Breast epithelium (tissue), 4 donors: ENCODE data around the gene RYR1. TPM values are rescaled to one million over a fixed set of nuclear protein-coding genes. Genes with fewer than 3 reads are reported as not detected.
"Not testable (repeated sequence)": the region's sequence is repeated elsewhere in the genome, so short reads cannot be mapped to it uniquely, and the experiment has no call there.

Source experiments
- DNase-seq, 2 donors: peaks; one replicate each; pipeline ENCODE4 v3.0.0-alpha.2; 2019; ENCODE audit warnings: low spot score in 2 of 2
- H3K27ac ChIP-seq, 2 donors: fragments of 200-600 bp; sonication (generic) in 1 of 2; one replicate each; pipeline ENCODE4 v1.5.1; 2016 to 2019; ENCODE audit warnings: mild to moderate bottlenecking in 1 of 2
- H3K27me3 ChIP-seq, 2 donors: fragments of 200-600 bp; sonication (generic) in 1 of 2; one replicate each; pipeline versions ENCODE4 v1.5.1 to v1.6.0; 2017 to 2019; ENCODE audit warnings: control low read depth in 1 of 2, mild to moderate bottlenecking in 1 of 2
- H3K36me3 ChIP-seq: fragments of 200-600 bp; one replicate; pipeline ENCODE4 v1.5.1; 2019
- H3K4me1 ChIP-seq, 2 donors: fragments of 200-600 bp; sonication (generic); one replicate each; pipeline ENCODE4 v1.5.1; 2016 to 2019; ENCODE audit warnings: control low read depth in 1 of 2
- H3K4me3 ChIP-seq, 3 donors: fragments of 200-600 bp; sonication (generic); 1 replicate in 2 of 3; 2 replicates in 1 of 3; pipeline ENCODE4 v1.5.1; 2016 to 2019; ENCODE audit warnings: mild to moderate bottlenecking in 3 of 3, moderate library complexity in 2 of 3
- H3K9me3 ChIP-seq, 2 donors: fragments of 200-600 bp; sonication (generic) in 1 of 2; one replicate each; pipeline ENCODE4 v1.5.1; 2016 to 2019; ENCODE audit warnings: control low read depth in 1 of 2
- CTCF ChIP-seq, 3 donors: fragments of 450-650 bp; IDR thresholded peaks; one replicate each; pipeline ENCODE4 v1.5.1; 2016 to 2017; ENCODE audit warnings: antibody characterized with exemption in 3 of 3, mild to moderate bottlenecking in 3 of 3, moderate library complexity in 3 of 3
- POLR2A ChIP-seq: fragments of 450-650 bp; IDR thresholded peaks from one replicate; pipeline ENCODE4 v1.6.1; 2016; ENCODE audit warnings: antibody characterized with exemption, mild to moderate bottlenecking, moderate library complexity
- POLR2AphosphoS5 ChIP-seq, 3 donors: sonication (generic); formaldehyde crosslinking; IDR thresholded peaks; one replicate each; pipeline ENCODE4 v1.6.1; 2017; ENCODE audit warnings: antibody characterized with exemption in 3 of 3
- intact Hi-C: fragments of 100-400 bp; cut with DNase I; formaldehyde crosslinking; loops from one replicate; pipeline ENCODE4 v1.15.1; 2023; ENCODE audit warnings: low total_unique reads
- total RNA-seq, 3 donors: library from RNA; depleted of rRNA; stranded (reverse); fragments of >200 nt; gene quantifications; one replicate each; pipeline ENCODE4 v1.1.0, GENCODE V29; 2016

The RYR1 gene
- total RNA-seq, 3 donors from 2014 or later: 1.3 to 6.7 (median 3.5) TPM

GRCh38 chr19:38470788-38471480 lies 37.4 kb downstream of the RYR1 start:
- Histone ChIP-seq H3K4me3 (no peak overlapping the region), H3K9me3 (peaks cover 0 to 3% of the 10 kb centered on the region in 2 donors), H3K4me1 (no peaks in the 10 kb centered on the region), H3K27me3 (no peaks in the 10 kb centered on the region), H3K36me3 (no peaks in the 10 kb centered on the region), H3K27ac (no peak overlapping the region)
- TF ChIP-seq CTCF (IDR thresholded peaks at IDR 0.05) (no peak), POLR2A (no peak), POLR2AphosphoS5 (IDR thresholded peaks at IDR 0.05) (no peak)
- intact Hi-C loops: no loop called here
- no peak for DNase-seq

GRCh38 chr19:38472725-38473124 lies 39.2 kb downstream of the RYR1 start:
- intact Hi-C loops, H3K4me1 ChIP-seq, DNase-seq, H3K27me3 ChIP-seq, H3K9me3 ChIP-seq, H3K27ac ChIP-seq, H3K36me3 ChIP-seq, H3K4me3 ChIP-seq: not testable (repeated sequence)

GRCh38 chr19:38473201-38473600 lies 39.7 kb downstream of the RYR1 start:
- Histone ChIP-seq H3K4me3 (no peak overlapping the region), H3K27me3 (no peaks in the 10 kb centered on the region), H3K36me3 (no peaks in the 10 kb centered on the region), H3K9me3 (no peaks in the 10 kb centered on the region), H3K4me1 (no peaks in the 10 kb centered on the region), H3K27ac (no peak overlapping the region)
- intact Hi-C loops: no loop called here
- TF ChIP-seq POLR2AphosphoS5 (IDR thresholded peaks at IDR 0.05) (no peak), CTCF (IDR thresholded peaks at IDR 0.05) (no peak), POLR2A (no peak)
- DNase-seq: no peak

GRCh38 chr19:38475176-38475575 lies 41.7 kb downstream of the RYR1 start:
- no peak overlapping the region for H3K4me3 ChIP-seq
- TF ChIP-seq CTCF (IDR thresholded peaks at IDR 0.05): no peak
- no peak for TF ChIP-seq POLR2A
- TF ChIP-seq POLR2AphosphoS5 (IDR thresholded peaks at IDR 0.05): no peak
- intact Hi-C loops: loop anchor here (2.0 kb wide), 1 partner anchor 66 kb away; no protein-coding TSS in a partner anchor
- no peaks in the 10 kb centered on the region for H3K4me1 ChIP-seq
- H3K27ac ChIP-seq: no peak overlapping the region
- no peaks in the 10 kb centered on the region for H3K27me3 ChIP-seq
- no peak for DNase-seq
- no peaks in the 10 kb centered on the region for H3K36me3 ChIP-seq
- H3K9me3 ChIP-seq: no peaks in the 10 kb centered on the region

- no peaks in the 10 kb centered on the region for H3K9me3 ChIP-seq
- H3K27me3 ChIP-seq: no peaks in the 10 kb centered on the region
- intact Hi-C loops: no loop called here
- DNase-seq: no peak
- TF ChIP-seq POLR2AphosphoS5 (IDR thresholded peaks at IDR 0.05) (no peak), POLR2A (no peak), CTCF (IDR thresholded peaks at IDR 0.05) (no peak)
- no peaks in the 10 kb centered on the region for H3K4me1 ChIP-seq
- H3K4me3 ChIP-seq: no peak overlapping the region
- no peak overlapping the region for H3K27ac ChIP-seq
- H3K36me3 ChIP-seq: no peaks in the 10 kb centered on the region
Observed at GRCh38 chr19:38478273-38478971, 44.9 kb downstream of the RYR1 start.
